Kidney glomerular epithelial cell (primary cell): ENCODE data around the gene MARF1.
"Not testable (repeated sequence)": the region's sequence is repeated elsewhere in the genome, so short reads cannot be mapped to it uniquely, and the experiment has no call there.

ENCODE experiments used
- DNase-seq: peaks from one replicate; lab custom pipeline; 2025; lab: John Stamatoyannopoulos, UW

The MARF1 gene

GRCh38 chr16:15597822-15598647 is 44.9 kb downstream of the MARF1 start:
- no peak for DNase-seq

- DNase-seq, result no peak
These were observed 45.8 kb downstream of the MARF1 start for GRCh38 chr16:15597135-15597534.

GRCh38 chr16:15594711-15595320 is 48.1 kb downstream of the MARF1 start:
- DNase-seq, result no peak

- no peak for DNase-seq
These were observed 49.7 kb downstream of the MARF1 start for GRCh38 chr16:15593235-15593634.

GRCh38 chr16:15592324-15592723 is 50.6 kb downstream of the MARF1 start:
- DNase-seq, result no peak

- no peak for DNase-seq
These were observed 55.7 kb downstream of the MARF1 start for GRCh38 chr16:15587152-15587825.

GRCh38 chr16:15586716-15587115 is 56.2 kb downstream of the MARF1 start:
- no peak for DNase-seq

GRCh38 chr16:15585956-15586355 is 57.0 kb downstream of the MARF1 start:
- DNase-seq, result no peak

GRCh38 chr16:15583526-15583925 is 59.4 kb downstream of the MARF1 start:
- DNase-seq, result no peak

GRCh38 chr16:15581127-15581815 is 61.7 kb downstream of the MARF1 start:
- DNase-seq, result no peak

GRCh38 chr16:15578824-15579223 is 64.1 kb downstream of the MARF1 start:
- no peak for DNase-seq

- no peak for DNase-seq
These were observed 65.7 kb downstream of the MARF1 start for GRCh38 chr16:15576960-15577958.

- no peak for DNase-seq
These were observed 67.5 kb downstream of the MARF1 start for GRCh38 chr16:15575293-15576049.

- DNase-seq, result no peak
These were observed 68.4 kb downstream of the MARF1 start for GRCh38 chr16:15574614-15574948.

- not testable (repeated sequence) for DNase-seq
These were observed 68.9 kb downstream of the MARF1 start for GRCh38 chr16:15573896-15574613.

- no peak for DNase-seq
These were observed 69.6 kb downstream of the MARF1 start for GRCh38 chr16:15573274-15573895.

GRCh38 chr16:15572329-15573001 is 70.5 kb downstream of the MARF1 start:
- DNase-seq, result no peak

GRCh38 chr16:15571557-15571956 is 71.4 kb downstream of the MARF1 start:
- no peak for DNase-seq

GRCh38 chr16:15570666-15571065 is 72.3 kb downstream of the MARF1 start:
- not testable (repeated sequence) for DNase-seq
